PC-3 (cell line): ENCODE results near the gene STPG2. TPM values are rescaled to one million over a fixed set of nuclear protein-coding genes. Genes with fewer than 3 reads are reported as not detected.

ENCODE experiments used
- ATAC-seq: fragments of 200-7000 bp; cut with Tn5 transposase; 2 replicates; pipeline ENCODE4 v1.9.1; 2020; ENCODE audit warnings: mild to moderate bottlenecking, moderate library complexity
- BruUV-seq: library from RNA; stranded (reverse); fragments of 400-500 nt; replicated peaks from 2 replicates; lab custom pipeline; 2021; lab: Mats Ljungman, UMichigan
- CTCF ChIA-PET: fragments of 300-600 bp; sonication (Branson Sonifier 250); formaldehyde crosslinking; loops from one replicate; lab custom pipeline; 2022; ENCODE audit warnings: antibody characterized with exemption; lab: Charles Lee
- POLR2A ChIA-PET: fragments of 300-600 bp; sonication (Branson Sonifier 250); formaldehyde crosslinking; loops from one replicate; lab custom pipeline; 2022; ENCODE audit warnings: antibody characterized with exemption; ENCODE audit not compliant: unreplicated experiment; lab: Charles Lee
- DNase-seq: peaks from one replicate; pipeline ENCODE4 v3.0.0-alpha.2; 2015
- H2AFZ ChIP-seq: fragments of 300-600 bp; sonication (generic); 2 replicates; pipeline ENCODE4 v1.6.0; 2016; ENCODE audit warnings: antibody characterized with exemption, low read length
- H3F3A ChIP-seq: fragments of 300-600 bp; sonication (generic); one replicate; pipeline ENCODE4 v1.6.0; 2017; ENCODE audit warnings: antibody characterized with exemption, low read length, control low read depth, mild to moderate bottlenecking; ENCODE audit not compliant: unreplicated experiment
- H3K27ac ChIP-seq: fragments of 300-600 bp; sonication (generic); 2 replicates; pipeline ENCODE4 v1.5.1; 2016; ENCODE audit warnings: mild to moderate bottlenecking, low read length
- H3K27me3 ChIP-seq: fragments of 300-600 bp; sonication (generic); 2 replicates; pipeline ENCODE4 v1.6.1; 2016; ENCODE audit warnings: low read length, mixed read lengths
- H3K36me3 ChIP-seq: fragments of 300-600 bp; sonication (generic); 2 replicates; pipeline ENCODE4 v1.6.1; 2016; ENCODE audit warnings: low read depth, mixed run types, low read length, mixed read lengths
- H3K4me1 ChIP-seq: fragments of 300-600 bp; sonication (generic); 2 replicates; pipeline ENCODE4 v1.5.1; 2016; ENCODE audit warnings: low read length; ENCODE audit not compliant: insufficient read depth
- H3K4me2 ChIP-seq: fragments of 300-600 bp; sonication (generic); 2 replicates; pipeline ENCODE4 v1.6.0; 2016; ENCODE audit warnings: low read length
- H3K4me3 ChIP-seq: fragments of 300-600 bp; sonication (generic); 2 replicates; pipeline ENCODE4 v1.5.1; 2016; ENCODE audit warnings: mild to moderate bottlenecking, low read length, mixed read lengths
- H3K79me2 ChIP-seq: fragments of 300-600 bp; sonication (generic); 2 replicates; pipeline ENCODE4 v1.6.1; 2017; ENCODE audit warnings: low read length, mixed read lengths
- H3K9ac ChIP-seq: fragments of 300-600 bp; sonication (generic); 2 replicates; pipeline ENCODE4 v1.6.0; 2016; ENCODE audit warnings: mild to moderate bottlenecking, low read length
- H3K9me2 ChIP-seq: fragments of 300-600 bp; sonication (generic); replicated peaks from 2 replicates; pipeline ENCODE4 v1.6.1; 2016; ENCODE audit warnings: mixed run types, low read length, mixed read lengths
- H3K9me3 ChIP-seq: fragments of 300-600 bp; sonication (generic); 2 replicates; pipeline ENCODE4 v1.6.1; 2016; ENCODE audit warnings: low read length, mixed read lengths
- H4K20me1 ChIP-seq: fragments of 300-600 bp; sonication (generic); 2 replicates; pipeline ENCODE4 v1.6.1; 2016; ENCODE audit warnings: low read length, mixed read lengths
- CTCF ChIP-seq: fragments of 300-600 bp; sonication (generic); conservative IDR thresholded peaks from 2 replicates; pipeline ENCODE4 v1.5.1; 2017; ENCODE audit warnings: antibody characterized with exemption, low read depth, mild to moderate bottlenecking, low read length
- EZH2 ChIP-seq: fragments of 300-600 bp; sonication (generic); IDR thresholded peaks from one replicate; pipeline ENCODE4 v1.6.1; 2017; ENCODE audit warnings: antibody characterized with exemption, mild to moderate bottlenecking, low read length; ENCODE audit not compliant: unreplicated experiment
- EZH2phosphoT487 ChIP-seq: fragments of 300-600 bp; sonication (generic); IDR thresholded peaks from 2 replicates; pipeline ENCODE4 v1.6.1; 2018; ENCODE audit warnings: mild to moderate bottlenecking, antibody characterized with exemption, low read length, borderline replicate concordance
- intact Hi-C: fragments of 100-400 bp; cut with micrococcal nuclease; formaldehyde crosslinking; loops from 2 replicates; pipeline ENCODE4 v1.9.0; 2023
- total RNA-seq: library from RNA; depleted of rRNA; stranded (reverse); fragments of >200 nt; gene quantifications from 2 replicates; pipeline ENCODE4 v1.2.3, GENCODE V29; 2014

The STPG2 gene
- total RNA-seq, 1 experiment from 2014 or later = not detected

- H3K36me3 ChIP-seq = no peaks in the 10 kb centered on the region
- no peak overlapping the region for H3K9ac ChIP-seq
- no peaks in the 10 kb centered on the region for H3K9me2 ChIP-seq
- no peaks in the 10 kb centered on the region for H4K20me1 ChIP-seq
- no peak overlapping the region for H3K4me2 ChIP-seq
- ATAC-seq (no peak; the same call in 1 of the 2 replicates), DNase-seq (peak; percentile 42)
- no peaks in the 10 kb centered on the region for H3K79me2 ChIP-seq
- H3K9me3 ChIP-seq = no peaks in the 10 kb centered on the region
- ChIA-PET POLR2A (no interaction called here), CTCF (no interaction called here)
- TF ChIP-seq EZH2 = no peak
- TF ChIP-seq EZH2phosphoT487 = no peak
- TF ChIP-seq CTCF = no peak
- no peak overlapping the region for H2AFZ ChIP-seq
- BruUV-seq = no TSS peak
- H3K4me1 ChIP-seq = peaks cover 18% of the 10 kb centered on the region
- no peaks in the 10 kb centered on the region for H3K27me3 ChIP-seq
- no peaks in the 10 kb centered on the region for H3F3A ChIP-seq
- H3K27ac ChIP-seq = no peak overlapping the region
- intact Hi-C loops = no loop called here
- H3K4me3 ChIP-seq = no peak overlapping the region
Observed at GRCh38 chr4:97646997-97647396, 496.3 kb downstream of the STPG2 start.

GRCh38 chr4:97645071-97645821 is 498.0 kb downstream of the STPG2 start:
- CTCF ChIA-PET = no interaction called here
- no peaks in the 10 kb centered on the region for H3K79me2 ChIP-seq
- TF ChIP-seq EZH2 (no peak), EZH2phosphoT487 (no peak), CTCF (no peak)
- no peak overlapping the region for H3K9ac ChIP-seq
- no peak overlapping the region for H2AFZ ChIP-seq
- H3K27me3 ChIP-seq = no peaks in the 10 kb centered on the region
- no peaks in the 10 kb centered on the region for H3K36me3 ChIP-seq
- POLR2A ChIA-PET = no interaction called here
- H3F3A ChIP-seq = no peaks in the 10 kb centered on the region
- H3K4me3 ChIP-seq = no peak overlapping the region
- no TSS peak for BruUV-seq
- H3K27ac ChIP-seq = no peak overlapping the region
- H3K4me2 ChIP-seq = no peak overlapping the region
- intact Hi-C loops = no loop called here
- no peaks in the 10 kb centered on the region for H3K9me3 ChIP-seq
- H4K20me1 ChIP-seq = no peaks in the 10 kb centered on the region
- H3K9me2 ChIP-seq = no peaks in the 10 kb centered on the region
- DNase-seq (no peak), ATAC-seq (no peak)
- peaks cover 18% of the 10 kb centered on the region for H3K4me1 ChIP-seq

GRCh38 chr4:97643179-97643578 is 500.1 kb downstream of the STPG2 start:
- H3F3A ChIP-seq = no peaks in the 10 kb centered on the region
- no peaks in the 10 kb centered on the region for H3K27me3 ChIP-seq
- ChIA-PET POLR2A (no interaction called here), CTCF (no interaction called here)
- peak; percentile 55 for DNase-seq
- BruUV-seq = no TSS peak
- intact Hi-C loops = loop anchor here (5.0 kb wide), 1 partner anchor 359 kb away; no protein-coding TSS in a partner anchor
- H3K79me2 ChIP-seq = no peaks in the 10 kb centered on the region
- no peak overlapping the region for H3K27ac ChIP-seq
- H3K4me3 ChIP-seq = no peak overlapping the region
- H3K4me1 ChIP-seq = peaks cover 18% of the 10 kb centered on the region
- no peaks in the 10 kb centered on the region for H3K9me3 ChIP-seq
- no peaks in the 10 kb centered on the region for H3K9me2 ChIP-seq
- no peak overlapping the region for H3K9ac ChIP-seq
- H3K4me2 ChIP-seq = peak overlapping the region; percentile 32; the same call in 1 of the 2 replicates
- peak; percentile 69; the same call in 1 of the 2 replicates for ATAC-seq
- TF ChIP-seq CTCF = no peak
- TF ChIP-seq EZH2 = no peak
- no peak for TF ChIP-seq EZH2phosphoT487
- no peak overlapping the region for H2AFZ ChIP-seq
- H3K36me3 ChIP-seq = no peaks in the 10 kb centered on the region
- no peaks in the 10 kb centered on the region for H4K20me1 ChIP-seq
